ENCODE data around the gene MUSTN1. TPM values are rescaled to one million over a fixed set of nuclear protein-coding genes. Genes with fewer than 3 reads are reported as not detected.

Gene MUSTN1
- total RNA-seq, 1 donor from 2014 or later = 0.59 TPM

- intact Hi-C loops (cut with micrococcal nuclease) = no loop called here
Measured at GRCh38 chr3:52805270-52806039, 29.4 kb downstream of the MUSTN1 start.

- intact Hi-C loops (cut with micrococcal nuclease) = no loop called here
Measured at GRCh38 chr3:52801839-52802238, 33.0 kb downstream of the MUSTN1 start.

- intact Hi-C loops (cut with micrococcal nuclease) = no loop called here
Measured at GRCh38 chr3:52800079-52800478, 34.7 kb downstream of the MUSTN1 start.

- intact Hi-C loops (cut with micrococcal nuclease) = no loop called here
Measured at GRCh38 chr3:52798978-52799476, 35.8 kb downstream of the MUSTN1 start.

GRCh38 chr3:52798376-52798977 lies 36.3 kb downstream of the MUSTN1 start:
- intact Hi-C loops (cut with micrococcal nuclease) = no loop called here

- intact Hi-C loops (cut with micrococcal nuclease) = no loop called here
Measured at GRCh38 chr3:52796411-52796810, 38.4 kb downstream of the MUSTN1 start.

- intact Hi-C loops (cut with micrococcal nuclease) = no loop called here
Measured at GRCh38 chr3:52795298-52795900, 39.4 kb downstream of the MUSTN1 start.

GRCh38 chr3:52794612-52795099 lies 40.2 kb downstream of the MUSTN1 start, which contains the start of gene ITIH3:
ITIH3 (plus strand) TSS chr3:52794796; CDS start chr3:52794804, 8 bp downstream.
- intact Hi-C loops (cut with micrococcal nuclease) = no loop called here

- intact Hi-C loops (cut with micrococcal nuclease) = no loop called here
Measured at GRCh38 chr3:52793702-52794611, 40.9 kb downstream of the MUSTN1 start.

GRCh38 chr3:52792961-52793695 lies 41.7 kb downstream of the MUSTN1 start:
- intact Hi-C loops (cut with micrococcal nuclease) = no loop called here

- intact Hi-C loops (cut with micrococcal nuclease) = no loop called here
Measured at GRCh38 chr3:52792413-52792812, 42.4 kb downstream of the MUSTN1 start.

- intact Hi-C loops (cut with micrococcal nuclease) = no loop called here
Measured at GRCh38 chr3:52791928-52792327, 42.9 kb downstream of the MUSTN1 start.

- intact Hi-C loops (cut with micrococcal nuclease) = no loop called here
Measured at GRCh38 chr3:52791366-52791765, 43.5 kb downstream of the MUSTN1 start.

GRCh38 chr3:52790741-52791140 lies 44.1 kb downstream of the MUSTN1 start:
- intact Hi-C loops (cut with micrococcal nuclease) = no loop called here

GRCh38 chr3:52790337-52790736 lies 44.5 kb downstream of the MUSTN1 start:
- intact Hi-C loops (cut with micrococcal nuclease) = no loop called here

GRCh38 chr3:52789746-52790040 lies 45.1 kb downstream of the MUSTN1 start:
- intact Hi-C loops (cut with micrococcal nuclease) = no loop called here

- intact Hi-C loops (cut with micrococcal nuclease) = no loop called here
Measured at GRCh38 chr3:52788890-52789745, 45.7 kb downstream of the MUSTN1 start.

- intact Hi-C loops (cut with micrococcal nuclease) = no loop called here
Measured at GRCh38 chr3:52787672-52788625, 46.9 kb downstream of the MUSTN1 start.
